Natural killer cell (primary cell): ENCODE results near the gene NME9. TPM values are rescaled to one million over a fixed set of nuclear protein-coding genes. Genes with fewer than 3 reads are reported as not detected.

Source experiments
- ATAC-seq, 3 donors: fragments of 150-1000 bp in 2 of 3; fragments of 200-7000 bp in 1 of 3; cut with Tn5 transposase; 1 replicate in 1 of 3; 2 replicates in 2 of 3; pipeline ENCODE4 v1.10.0; 2021; ENCODE audit warnings: mild to moderate bottlenecking in 2 of 3, moderate library complexity in 2 of 3
- DNase-seq, 2 donors: peaks; one replicate each; pipeline versions ENCODE4 v3.0.0 to v3.0.0-alpha.2; 2013 to 2021; ENCODE audit warnings: mixed read lengths in 1 of 2
- H3K27ac ChIP-seq: one replicate; pipeline ENCODE4 v1.5.1; 2013; ENCODE audit warnings: mild to moderate bottlenecking, low read length
- H3K27me3 ChIP-seq: one replicate; pipeline ENCODE4 v1.6.1; 2013; ENCODE audit warnings: low read length; ENCODE audit not compliant: control insufficient read depth, insufficient read depth
- H3K36me3 ChIP-seq: one replicate; pipeline ENCODE4 v1.6.1; 2013; ENCODE audit warnings: low read length; ENCODE audit not compliant: control insufficient read depth, insufficient read depth
- H3K4me1 ChIP-seq: one replicate; pipeline ENCODE4 v1.6.1; 2013; ENCODE audit warnings: low read length; ENCODE audit not compliant: control insufficient read depth, insufficient read depth
- H3K4me3 ChIP-seq: one replicate; pipeline ENCODE4 v1.5.1; 2013; ENCODE audit warnings: low read length
- H3K9me3 ChIP-seq: one replicate; pipeline ENCODE4 v1.6.1; 2013; ENCODE audit warnings: low read length; ENCODE audit not compliant: control insufficient read depth, insufficient read depth
- H3K27ac Mint-ChIP-seq, 2 donors: one replicate each; pipeline ENCODE4 v1.8.0; 2022; ENCODE audit warnings: mild to moderate bottlenecking in 2 of 2, mixed read lengths in 2 of 2, moderate library complexity in 1 of 2
- H3K27me3 Mint-ChIP-seq, 2 donors: one replicate each; pipeline ENCODE4 v1.8.0; 2022; ENCODE audit warnings: low read depth in 2 of 2, mixed read lengths in 2 of 2
- H3K36me3 Mint-ChIP-seq: one replicate; pipeline ENCODE4 v1.8.0; 2022; ENCODE audit warnings: mixed read lengths
- H3K4me1 Mint-ChIP-seq, 2 donors: one replicate each; pipeline ENCODE4 v1.8.0; 2022; ENCODE audit warnings: mixed read lengths in 2 of 2
- H3K4me3 Mint-ChIP-seq: one replicate; pipeline ENCODE4 v1.8.0; 2022; ENCODE audit warnings: mild to moderate bottlenecking, moderate library complexity, mixed read lengths
- H3K9me3 Mint-ChIP-seq, 2 donors: one replicate each; pipeline ENCODE4 v1.8.0; 2022; ENCODE audit warnings: mixed read lengths in 2 of 2
- CTCF ChIP-seq: fragments of 200-600 bp; IDR thresholded peaks from one replicate; pipeline ENCODE4 v1.8.0; 2022; ENCODE audit warnings: antibody characterized with exemption
- WGBS: methylation state at CpG from one replicate; pipeline ENCODE4 v1.1.7; 2013; ENCODE audit warnings: missing lambda C conversion rate; ENCODE audit not compliant: insufficient coverage; 5-methylcytosine and 5-hydroxymethylcytosine counted together
- intact Hi-C: fragments of 100-400 bp; cut with micrococcal nuclease; formaldehyde crosslinking; loops from one replicate; pipeline ENCODE4 v1.14.2; 2022
- total RNA-seq, 4 donors: library from RNA; stranded (reverse); fragments of 120-200 nt in 1 of 4; gene quantifications; one replicate each; pipeline versions ENCODE4 v1.2.3 to v1.2.4, GENCODE V29; 2013 to 2022

NME9 gene
- total RNA-seq, 3 donors from 2014 or later (not counting 1 experiment from before 2014, with no cell fraction given), result not detected

GRCh38 chr3:138362538-138362937 is 32.9 kb upstream of the NME9 start:
- DNase-seq (no peak), ATAC-seq (no peak)
- intact Hi-C loops, result no loop called here
- H3K4me1 ChIP-seq, result no peaks in the 10 kb centered on the region
- Mint-ChIP-seq H3K27me3 (peaks cover 0 to 9% of the 10 kb centered on the region in 2 donors), H3K27ac (no peak overlapping the region), H3K4me3 (no peak overlapping the region), H3K36me3 (no peaks in the 10 kb centered on the region), H3K9me3 (no peaks in the 10 kb centered on the region), H3K4me1 (no peaks in the 10 kb centered on the region)
- no peak for TF ChIP-seq CTCF
- no peaks in the 10 kb centered on the region for H3K9me3 ChIP-seq
- H3K4me3 ChIP-seq, result no peak overlapping the region
- WGBS, result 82% methylated on average over 7 of the region's 7 CpGs
- no peak overlapping the region for H3K27ac ChIP-seq
- H3K27me3 ChIP-seq, result no peaks in the 10 kb centered on the region
- H3K36me3 ChIP-seq, result no peaks in the 10 kb centered on the region

- Mint-ChIP-seq H3K4me1 (no peaks in the 10 kb centered on the region), H3K9me3 (no peaks in the 10 kb centered on the region), H3K4me3 (no peak overlapping the region), H3K27me3 (peaks cover 0 to 7% of the 10 kb centered on the region in 2 donors), H3K27ac (no peak overlapping the region), H3K36me3 (no peaks in the 10 kb centered on the region)
- ATAC-seq (no peak), DNase-seq (no peak)
- Histone ChIP-seq H3K27ac (no peak overlapping the region), H3K9me3 (no peaks in the 10 kb centered on the region), H3K4me1 (no peaks in the 10 kb centered on the region), H3K4me3 (no peak overlapping the region), H3K27me3 (no peaks in the 10 kb centered on the region), H3K36me3 (no peaks in the 10 kb centered on the region)
- WGBS, result 84% methylated on average over 7 of the region's 7 CpGs
- intact Hi-C loops, result no loop called here
- no peak for TF ChIP-seq CTCF
These were observed 31.9 kb upstream of the NME9 start for GRCh38 chr3:138361561-138361971.

- Mint-ChIP-seq H3K4me3 (no peak overlapping the region), H3K27me3 (peaks cover 0 to 7% of the 10 kb centered on the region in 2 donors), H3K27ac (no peak overlapping the region), H3K36me3 (no peaks in the 10 kb centered on the region), H3K4me1 (no peaks in the 10 kb centered on the region), H3K9me3 (no peaks in the 10 kb centered on the region)
- ATAC-seq, result no peak
- WGBS, result 87% methylated on average over 9 of the region's 9 CpGs
- Histone ChIP-seq H3K36me3 (no peaks in the 10 kb centered on the region), H3K27ac (no peak overlapping the region), H3K9me3 (no peaks in the 10 kb centered on the region), H3K27me3 (no peaks in the 10 kb centered on the region), H3K4me3 (no peak overlapping the region), H3K4me1 (no peaks in the 10 kb centered on the region)
- no peak for TF ChIP-seq CTCF
- intact Hi-C loops, result no loop called here
- DNase-seq, result no peak
These were observed 31.3 kb upstream of the NME9 start for GRCh38 chr3:138360869-138361525.
